H1 (cell line): Measurements from ENCODE around the gene MOK. TPM values are rescaled to one million over a fixed set of nuclear protein-coding genes. Genes with fewer than 3 reads are reported as not detected.

Experiments
- CTCF ChIA-PET: fragments of 300-600 bp; sonication (Branson Sonifier 250); formaldehyde crosslinking; loops from one replicate; lab custom pipeline; 2021; ENCODE audit not compliant: partially characterized antibody; lab: Charles Lee
- POLR2A ChIA-PET: fragments of 300-600 bp; sonication (Branson Sonifier 250); formaldehyde crosslinking; loops from one replicate; lab custom pipeline; 2021; ENCODE audit warnings: inconsistent platforms; ENCODE audit not compliant: partially characterized antibody; lab: Charles Lee
- DNase-seq, 2 experiments: peaks; one replicate each; pipeline versions ENCODE4 v3.0.0 to v3.0.0-alpha.2; 2010 to 2022; ENCODE audit warnings: low spot score in 2 of 2, low read depth in 1 of 2, mixed read lengths in 1 of 2
- FAIRE-seq: peaks from 2 replicates; lab custom pipeline; 2011; peaks lifted over from hg19 to GRCh38; lab: Jason Lieb, UNC
- H2AFZ ChIP-seq: 2 replicates; pipeline ENCODE4 v1.8.1; 2012; ENCODE audit warnings: low read length, inconsistent platforms
- H2AK5ac ChIP-seq: 2 replicates; pipeline ENCODE4 v1.6.1; 2013; ENCODE audit warnings: low read depth, low read length
- H2BK120ac ChIP-seq: replicated peaks from 2 replicates; pipeline ENCODE3; 2013; ENCODE audit warnings: low read depth, low read length, inconsistent platforms
- H2BK12ac ChIP-seq: 2 replicates; pipeline ENCODE4 v1.6.1; 2013; ENCODE audit warnings: low read depth, low read length
- H2BK15ac ChIP-seq: 2 replicates; pipeline ENCODE4 v1.6.1; 2013; ENCODE audit warnings: low read length
- H2BK20ac ChIP-seq: 2 replicates; pipeline ENCODE4 v1.6.1; 2013; ENCODE audit warnings: low read length
- H2BK5ac ChIP-seq: 2 replicates; pipeline ENCODE4 v1.6.1; 2013; ENCODE audit warnings: low read depth, low read length
- H3K14ac ChIP-seq: 2 replicates; pipeline ENCODE4 v1.6.1; 2013; ENCODE audit warnings: inconsistent platforms; ENCODE audit not compliant: insufficient read length
- H3K18ac ChIP-seq: 2 replicates; pipeline ENCODE4 v1.6.1; 2013; ENCODE audit warnings: low read length; ENCODE audit errors: extremely low read depth
- H3K23ac ChIP-seq: 2 replicates; pipeline ENCODE4 v1.6.1; 2013; ENCODE audit warnings: inconsistent platforms; ENCODE audit not compliant: insufficient read length
- H3K23me2 ChIP-seq: 2 replicates; pipeline ENCODE4 v1.6.1; 2013; ENCODE audit warnings: low read depth, low read length
- H3K27ac ChIP-seq: 2 replicates; pipeline ENCODE4 v1.6.1; 2011; ENCODE audit warnings: low read depth, low read length, inconsistent platforms
- H3K27me3 ChIP-seq, 4 experiments: replicated peaks in 1 of 4; 1 replicate in 1 of 4; 2 replicates in 3 of 4; pipeline versions ENCODE4 v1.6.1 to v1.8.1; 2011 to 2013; ENCODE audit warnings: low read length in 3 of 4, mild to moderate bottlenecking in 3 of 4, inconsistent platforms in 2 of 4, mixed read lengths in 2 of 4, moderate library complexity in 1 of 4; ENCODE audit not compliant: control insufficient read depth in 3 of 4, insufficient read depth in 3 of 4; ENCODE audit errors: extremely low read depth in 1 of 4
- H3K36me3 ChIP-seq, 4 experiments: 2 replicates each; pipeline versions ENCODE4 v1.6.1 to v1.8.1; 2011 to 2013; ENCODE audit warnings: mild to moderate bottlenecking in 4 of 4, low read length in 3 of 4, moderate library complexity in 2 of 4, control low read depth in 1 of 4, inconsistent platforms in 1 of 4; ENCODE audit not compliant: insufficient read depth in 4 of 4, control insufficient read depth in 2 of 4
- H3K4ac ChIP-seq: replicated peaks from 2 replicates; pipeline ENCODE3; 2013; ENCODE audit warnings: low read length, low read depth, mixed read lengths, inconsistent platforms; ENCODE audit not compliant: insufficient read length
- H3K4me1 ChIP-seq, 4 experiments: replicated peaks in 1 of 4; 1 replicate in 1 of 4; 2 replicates in 3 of 4; pipeline versions ENCODE4 v1.6.1 to v1.8.1; 2011 to 2013; ENCODE audit warnings: low read length in 3 of 4, inconsistent platforms in 2 of 4, mixed read lengths in 1 of 4; ENCODE audit not compliant: insufficient read depth in 4 of 4, control insufficient read depth in 3 of 4
- H3K4me2 ChIP-seq, 2 experiments: 2 replicates each; pipeline versions ENCODE4 v1.6.1 to v1.8.1; 2011 to 2013; ENCODE audit warnings: low read depth in 2 of 2, low read length in 2 of 2, control low read depth in 1 of 2, inconsistent platforms in 1 of 2, mild to moderate bottlenecking in 1 of 2; ENCODE audit not compliant: insufficient read depth in 1 of 2
- H3K4me3 ChIP-seq, 4 experiments: fragments of 200-600, 300-600 bp in 1 of 4; sonication (generic), shearing (Covaris generic), sonication (Bioruptor Twin) in 1 of 4; 2 replicates each; pipeline versions ENCODE4 v1.5.1 to v1.8.1; 2011 to 2016; ENCODE audit warnings: low read length in 4 of 4, low read depth in 3 of 4, control low read depth in 2 of 4, inconsistent platforms in 2 of 4, mild to moderate bottlenecking in 2 of 4, mixed read lengths in 1 of 4, moderate library complexity in 1 of 4; ENCODE audit not compliant: insufficient read depth in 2 of 4; ENCODE audit errors: extremely low read depth in 1 of 4
- H3K56ac ChIP-seq: replicated peaks from 2 replicates; pipeline ENCODE3; 2013; ENCODE audit warnings: low read depth, mild to moderate bottlenecking, mixed read lengths, low read length, inconsistent platforms; ENCODE audit not compliant: insufficient read length
- H3K79me1 ChIP-seq: 2 replicates; pipeline ENCODE4 v1.6.1; 2013; ENCODE audit warnings: low read depth, low read length, control low read depth
- H3K79me2 ChIP-seq, 2 experiments: 2 replicates each; pipeline versions ENCODE4 v1.6.1 to v1.8.1; 2012 to 2013; ENCODE audit warnings: low read length in 2 of 2, mild to moderate bottlenecking in 2 of 2, inconsistent platforms in 1 of 2; ENCODE audit not compliant: insufficient read depth in 2 of 2, control insufficient read depth in 1 of 2
- H3K9ac ChIP-seq, 4 experiments: replicated peaks in 1 of 4; 1 replicate in 1 of 4; 2 replicates in 3 of 4; pipeline versions ENCODE4 v1.6.1 to v1.8.1; 2011 to 2013; ENCODE audit warnings: low read depth in 3 of 4, low read length in 3 of 4, control low read depth in 2 of 4, mild to moderate bottlenecking in 2 of 4, moderate library complexity in 2 of 4, inconsistent platforms in 1 of 4; ENCODE audit errors: extremely low read depth in 1 of 4
- H3K9me3 ChIP-seq, 2 experiments: 2 replicates each; pipeline versions ENCODE4 v1.6.1 to v1.8.1; 2012 to 2013; ENCODE audit warnings: mild to moderate bottlenecking in 2 of 2, moderate library complexity in 2 of 2, control low read depth in 1 of 2, inconsistent platforms in 1 of 2, low read depth in 1 of 2, low read length in 1 of 2, mixed read lengths in 1 of 2; ENCODE audit not compliant: insufficient read depth in 2 of 2
- H4K20me1 ChIP-seq, 2 experiments: replicated peaks in 1 of 2; 2 replicates each; pipeline versions ENCODE3 to v1.8.1; 2011 to 2013; ENCODE audit warnings: inconsistent platforms in 2 of 2, low read length in 2 of 2, mild to moderate bottlenecking in 1 of 2; ENCODE audit not compliant: insufficient read depth in 2 of 2, control insufficient read depth in 1 of 2
- H4K5ac ChIP-seq: 2 replicates; pipeline ENCODE4 v1.6.1; 2013; ENCODE audit warnings: low read length, low read depth, mixed read lengths, inconsistent platforms; ENCODE audit not compliant: insufficient read length
- H4K8ac ChIP-seq: 2 replicates; pipeline ENCODE4 v1.8.0; 2013; ENCODE audit warnings: mild to moderate bottlenecking, moderate library complexity, low read length, inconsistent platforms; ENCODE audit not compliant: insufficient read depth; ENCODE audit errors: extremely low read depth
- H4K91ac ChIP-seq: replicated peaks from 2 replicates; pipeline ENCODE3; 2013; ENCODE audit warnings: low read length, mixed read lengths, inconsistent platforms; ENCODE audit not compliant: insufficient read length
- EZH2 ChIP-seq: fragments of 200-600 bp; sonication (generic); IDR thresholded peaks from 2 replicates; pipeline ENCODE4 v1.7.1; 2012; ENCODE audit warnings: low read depth, mild to moderate bottlenecking, moderate library complexity, low read length, inconsistent platforms; ENCODE audit not compliant: severe bottlenecking
- KDM1A ChIP-seq: fragments of 200-600, 300-600 bp; sonication (generic); IDR thresholded peaks from 2 replicates; pipeline ENCODE4 v1.7.1; 2016; ENCODE audit warnings: mild to moderate bottlenecking, low read length, borderline replicate concordance
- SIRT6 ChIP-seq: IDR thresholded peaks from one replicate; pipeline ENCODE4 v1.7.1; 2012; ENCODE audit warnings: low read length, inconsistent platforms
- TCF12 ChIP-seq: IDR thresholded peaks from 2 replicates; pipeline ENCODE4 v1.6.1; 2011; ENCODE audit warnings: low read depth, mild to moderate bottlenecking, low read length
- YY1 ChIP-seq: IDR thresholded peaks from 2 replicates; pipeline ENCODE4 v1.6.1; 2011; ENCODE audit warnings: low read depth, mild to moderate bottlenecking, low read length
- WGBS, 2 experiments: shearing (Covaris generic) in 1 of 2; methylation state at CpG; one replicate each; pipeline versions ENCODE4 v1.1.6 to v1.1.7; 2013 to 2015; ENCODE audit warnings: low lambda C conversion rate in 2 of 2, mixed read lengths in 2 of 2, inconsistent platforms in 1 of 2, low coverage in 1 of 2, missing lambda C conversion rate in 1 of 2; ENCODE audit not compliant: insufficient replicate concordance in 2 of 2, insufficient coverage in 1 of 2, insufficient read length in 1 of 2; ENCODE audit errors: extremely low coverage in 1 of 2, missing lambda C conversion rate in 1 of 2; 5-methylcytosine and 5-hydroxymethylcytosine counted together
- polyA plus RNA-seq, 7 experiments: library from polyadenylated mRNA; depleted of rRNA in 3 of 7; stranded (reverse) in 5 of 7; unstranded in 2 of 7; fragments of >200 nt in 5 of 7; fragments of 200-250 nt in 2 of 7; gene quantifications; 1 replicate in 5 of 7; 2 replicates in 1 of 7; 4 replicates in 1 of 7; pipeline versions ENCODE4 v1.2.1 to v1.2.3, GENCODE V29; 2011 to 2013; ENCODE audit warnings: missing spikeins in 2 of 7, mixed read lengths in 2 of 7
- total RNA-seq: library from RNA; stranded (reverse); fragmentation: NEBNext Ultra II Directional; extraction: Animal tissue kit (Norgen Biotek cat#: 25700); gene quantifications from 2 replicates; pipeline ENCODE4 v1.2.1, GENCODE V29; 2021

The MOK gene
- total and polyA plus RNA-seq, 2 of the 8 experiments (the other 6 are each of a cell fraction or from before 2014, with no cell fraction given), result 2.1 to 2.5 TPM

DNA sequence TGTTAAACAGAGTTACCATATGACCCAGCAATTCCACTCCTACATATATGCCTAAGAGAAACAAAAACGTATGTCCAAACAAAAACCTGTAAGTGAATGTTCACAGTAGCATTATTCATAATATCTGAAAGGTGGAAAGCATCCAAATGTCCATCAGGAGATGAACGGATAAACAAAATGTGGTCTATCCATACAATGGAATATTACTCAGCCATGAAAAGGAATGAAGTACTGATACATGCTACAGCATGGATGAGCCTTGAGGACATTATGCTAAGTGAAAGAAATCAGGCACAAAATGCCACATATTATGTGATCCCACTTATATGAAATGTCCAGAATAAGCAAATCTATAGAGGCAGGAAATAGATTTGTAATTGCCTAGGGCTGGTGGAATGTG lies 16.8 kb downstream of the MOK start:
- H3K18ac ChIP-seq, result no peak overlapping the region
- no peak overlapping the region for H3K4me2 ChIP-seq
- H4K8ac ChIP-seq, result no peak overlapping the region
- no peak overlapping the region for H3K14ac ChIP-seq
- no peak overlapping the region for H2AFZ ChIP-seq
- no peak overlapping the region for H3K4me3 ChIP-seq
- no peak overlapping the region for H4K5ac ChIP-seq
- POLR2A ChIA-PET, result interaction anchor here (0.6 kb wide), 1 partner anchor 13 kb away, joined by 3 read pairs; no protein-coding TSS in a partner anchor
- H2BK15ac ChIP-seq, result no peak overlapping the region
- H4K20me1 ChIP-seq, result no peaks in the 10 kb centered on the region
- no peak overlapping the region for H3K9ac ChIP-seq
- no peak overlapping the region for H2BK20ac ChIP-seq
- H2AK5ac ChIP-seq, result no peak overlapping the region
- H4K91ac ChIP-seq, result no peak overlapping the region
- TF ChIP-seq YY1 (no peak), EZH2 (no peak), KDM1A (peak; percentile 29; the same call in 1 of the 2 replicates), SIRT6 (no peak), TCF12 (no peak)
- H3K23ac ChIP-seq, result no peak overlapping the region
- DNase-seq, result no peak
- H3K27ac ChIP-seq, result no peak overlapping the region
- no peaks in the 10 kb centered on the region for H3K27me3 ChIP-seq
- H2BK12ac ChIP-seq, result no peak overlapping the region
- H3K4ac ChIP-seq, result no peak overlapping the region
- H3K23me2 ChIP-seq, result no peaks in the 10 kb centered on the region
- 0 out of 4 replicates have a peak, but pooled peaks cover 0 to 2% of the 10 kb centered on the region in 2 experiments for H3K9me3 ChIP-seq
- no peak overlapping the region for H2BK120ac ChIP-seq
- H2BK5ac ChIP-seq, result no peak overlapping the region
- no peaks in the 10 kb centered on the region for H3K79me2 ChIP-seq
- H3K4me1 ChIP-seq, result no peaks in the 10 kb centered on the region
- 86% methylated on average over 2 of the region's 2 CpGs; no CpG with 5 or more reads in 1 of the 2 experiments for WGBS, 2 experiments
- FAIRE-seq, result no peak
- H3K79me1 ChIP-seq, result no peaks in the 10 kb centered on the region
- H3K56ac ChIP-seq, result no peak overlapping the region
- CTCF ChIA-PET, result no interaction called here
- H3K36me3 ChIP-seq, result no peaks in the 10 kb centered on the region
